AG09319 (cell line): ENCODE measurements around the gene PRCD.
A peak's percentile ranks its signal among the peaks of the same experiment; 100 is the strongest.
"Not testable (repeated sequence)": the region's sequence is repeated elsewhere in the genome, so short reads cannot be mapped to it uniquely, and the experiment has no call there.

ENCODE experiments used
- DNase-seq: peaks from one replicate; pipeline ENCODE4 v3.0.0-alpha.2; 2010; ENCODE audit warnings: low read depth; ENCODE audit errors: extremely low read depth
- CTCF ChIP-seq: IDR thresholded peaks from 2 replicates; pipeline ENCODE4 v1.5.1; 2011; ENCODE audit warnings: low read depth, mild to moderate bottlenecking, inconsistent platforms, low read length, moderate library complexity

The PRCD gene

DNA sequence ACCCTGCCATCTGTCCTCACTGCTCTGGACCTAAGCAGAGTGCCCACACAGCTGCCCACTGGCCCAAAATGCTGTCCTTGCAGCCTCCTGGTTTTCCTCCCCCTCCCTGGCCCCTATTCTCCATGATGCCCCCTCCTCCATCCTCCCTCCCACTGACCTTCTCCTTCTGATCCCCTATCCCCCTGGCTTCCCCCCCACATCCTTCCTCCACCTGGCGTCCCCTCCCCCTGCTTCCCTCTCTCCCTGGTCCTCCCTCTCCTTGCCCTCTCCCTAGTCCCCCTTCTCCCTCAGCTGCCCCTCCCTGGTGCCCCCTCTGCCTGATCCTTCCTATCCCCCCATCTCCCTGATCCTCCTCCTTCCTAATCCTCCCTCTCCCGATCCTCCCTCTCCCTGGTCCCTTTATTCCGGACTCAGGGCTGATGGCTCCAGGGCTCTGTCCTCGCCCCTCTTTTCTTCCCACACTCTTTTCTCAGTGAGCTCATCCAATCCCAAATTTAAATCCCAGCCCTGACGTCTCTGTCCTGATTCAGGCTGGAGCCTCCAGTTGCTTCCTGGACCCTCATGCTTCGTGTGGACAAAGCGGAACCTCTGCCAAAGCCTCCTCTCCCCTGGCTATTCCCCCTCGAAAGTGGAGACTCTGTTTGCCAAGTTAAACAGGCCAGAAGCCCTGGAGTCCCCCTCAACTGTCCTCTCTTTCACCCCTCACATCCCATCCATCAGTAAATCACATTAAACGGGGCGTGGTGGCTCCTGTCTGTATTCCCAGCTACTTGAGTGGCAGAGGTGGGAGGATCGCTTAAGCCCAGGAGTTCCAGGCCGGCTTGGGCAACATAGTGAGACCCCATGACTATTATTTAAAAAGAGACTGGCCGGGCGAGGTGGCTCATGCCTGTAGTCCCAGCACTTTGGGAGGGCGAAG lies 20.5 kb upstream of the PRCD start:
- DNase-seq = no peak
- no peak for TF ChIP-seq CTCF

GRCh38 chr17:76521262-76521661 lies 18.6 kb upstream of the PRCD start:
- no peak for DNase-seq
- no peak for TF ChIP-seq CTCF

DNA sequence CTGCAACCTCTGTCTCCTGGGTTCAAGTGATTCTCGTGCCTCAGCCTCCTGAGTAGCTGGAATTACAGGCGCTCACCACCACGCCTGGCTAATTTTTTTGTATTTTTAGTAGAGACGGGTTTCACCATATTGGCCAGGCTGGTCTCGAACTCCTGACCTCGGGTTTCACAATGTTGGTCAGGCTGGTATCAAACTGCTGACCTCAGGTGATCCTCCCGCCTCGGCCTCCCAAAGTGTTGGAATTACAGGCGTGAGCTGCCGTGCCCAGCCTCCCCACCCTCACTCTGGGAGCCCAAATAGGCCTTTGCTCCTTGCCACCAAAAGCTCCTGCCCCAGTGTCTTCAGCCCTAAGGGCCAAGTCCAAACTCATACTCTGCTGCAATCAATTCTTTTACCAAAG lies 18.2 kb upstream of the PRCD start:
- DNase-seq = not testable (repeated sequence)

- TF ChIP-seq CTCF = peak; percentile 99
- no peak for DNase-seq
Observed at GRCh38 chr17:76523084-76524037, 16.5 kb upstream of the PRCD start.

DNA sequence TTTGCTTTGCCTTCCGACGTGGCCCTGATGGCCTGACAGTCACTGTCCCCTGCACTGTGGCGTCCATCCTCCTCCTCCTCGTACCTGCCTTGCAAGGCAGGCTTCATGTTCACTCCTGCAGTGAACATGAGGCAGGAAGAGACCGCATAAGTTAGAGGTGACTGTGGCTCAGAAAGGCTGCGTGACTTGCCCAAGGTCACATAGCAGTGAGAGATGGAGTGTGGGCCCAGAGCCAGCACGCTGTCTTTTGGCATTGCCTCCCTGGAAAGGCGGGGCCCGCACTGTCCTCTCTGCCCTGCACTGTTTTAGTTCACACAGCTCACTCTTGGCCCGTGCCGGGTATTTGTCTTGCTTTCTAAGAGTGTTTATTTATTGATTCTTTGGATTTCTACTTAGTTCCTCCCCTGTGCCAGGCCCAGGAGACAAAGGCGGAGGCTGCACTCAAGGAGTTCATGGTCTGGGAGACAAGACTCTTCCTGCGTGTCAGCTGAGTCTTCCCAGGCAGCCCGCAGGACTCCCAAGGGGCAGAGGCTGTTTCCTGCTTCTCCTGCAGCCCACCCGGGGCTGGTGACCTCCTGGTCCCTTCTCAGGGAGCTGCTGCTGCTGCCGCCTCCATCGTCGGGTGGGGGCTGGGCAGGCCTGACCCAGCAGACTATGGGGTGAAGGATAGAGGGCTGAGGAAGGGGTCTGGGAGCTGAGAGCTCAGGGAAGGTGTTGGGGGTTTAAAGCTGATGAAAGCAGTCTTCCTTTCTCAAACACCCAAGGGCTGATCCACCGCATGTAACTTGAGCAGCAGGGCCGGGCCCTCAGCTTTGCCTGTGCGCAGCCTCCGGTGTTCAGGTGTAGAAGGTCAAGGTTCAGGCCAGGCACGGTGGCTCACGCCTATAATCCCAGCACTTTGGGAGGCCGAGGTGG lies 15.0 kb upstream of the PRCD start:
- no peak for DNase-seq
- TF ChIP-seq CTCF = no peak

DNA sequence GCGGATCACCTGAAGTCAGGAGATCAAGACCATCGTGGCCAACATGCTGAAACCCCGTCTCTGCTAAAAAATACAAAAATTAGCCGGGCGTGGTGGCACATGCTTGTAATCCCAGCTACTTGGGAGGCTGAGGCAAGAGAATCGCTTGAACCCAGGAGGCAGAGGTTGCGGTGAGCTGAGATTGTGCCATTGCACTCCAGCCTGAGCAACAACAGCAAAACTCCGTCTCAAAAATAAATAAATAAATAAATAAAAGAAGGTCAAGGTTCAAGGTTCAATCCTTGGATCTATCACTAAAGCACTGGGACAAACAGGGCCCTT lies 14.4 kb upstream of the PRCD start:
- DNase-seq = not testable (repeated sequence)

DNA sequence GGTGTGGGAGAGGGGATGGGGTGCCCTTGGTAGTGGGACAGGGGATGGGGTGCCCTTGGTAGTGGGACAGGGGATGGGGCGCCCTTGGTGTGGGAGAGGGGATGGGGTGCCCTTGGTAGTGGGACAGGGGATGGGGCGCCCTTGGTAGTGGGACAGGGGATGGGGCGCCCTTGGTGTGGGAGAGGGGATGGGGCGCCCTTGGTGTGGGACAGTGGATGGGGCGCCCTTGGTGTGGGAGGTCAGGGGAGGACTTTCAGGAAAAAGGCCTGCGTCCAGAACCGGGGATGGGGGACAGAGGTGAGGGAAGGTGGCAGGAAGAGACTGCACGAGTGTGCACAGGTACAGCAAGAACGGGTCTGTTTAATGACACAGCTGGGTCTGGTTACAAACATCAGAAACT lies 12.8 kb upstream of the PRCD start:
- DNase-seq = not testable (repeated sequence)

DNA sequence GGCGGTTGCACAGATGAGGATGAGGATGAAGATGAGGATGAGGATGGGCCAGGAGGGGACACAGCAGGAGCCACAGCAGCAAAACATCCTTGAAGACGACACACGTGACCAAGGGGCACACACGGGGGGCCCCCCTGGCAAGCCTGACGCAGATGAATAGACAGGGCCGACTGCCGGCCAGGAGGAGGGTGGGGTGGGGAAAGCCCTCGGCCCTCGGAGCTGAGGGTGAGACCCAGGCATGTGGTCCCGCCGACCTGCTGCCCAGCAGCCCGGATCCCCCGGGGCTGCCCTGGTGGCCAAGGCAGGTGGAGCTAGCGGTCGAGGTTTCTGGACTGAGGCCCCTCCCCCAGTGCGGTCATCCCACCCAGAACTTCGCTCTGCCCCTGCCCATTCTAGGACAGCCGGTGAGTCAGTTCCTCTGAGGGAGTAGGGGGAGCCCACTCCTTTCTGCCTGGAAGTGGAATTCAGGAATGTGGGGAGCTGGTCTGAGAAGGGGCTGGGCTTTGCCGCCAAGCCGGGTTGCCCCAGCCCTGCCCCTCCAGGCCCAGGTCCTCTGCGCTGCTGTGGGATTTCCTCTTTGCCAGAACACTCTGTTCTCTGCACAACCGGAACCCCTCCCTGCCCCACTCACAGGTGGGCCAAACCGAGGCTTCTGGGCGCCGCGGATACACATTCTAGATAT lies 12.3 kb upstream of the PRCD start:
- no peak for TF ChIP-seq CTCF
- no peak for DNase-seq
